ENCODE measurements around the gene ZNF496. TPM values are rescaled to one million over a fixed set of nuclear protein-coding genes. Genes with fewer than 3 reads are reported as not detected.

Gene ZNF496
- total RNA-seq, 6 experiments from 2014 or later, result 3.7 to 5.8 (median 5.3) TPM

- no peak for DNase-seq
These were observed 45.5 kb downstream of the ZNF496 start for GRCh38 chr1:247286134-247286670.

DNA sequence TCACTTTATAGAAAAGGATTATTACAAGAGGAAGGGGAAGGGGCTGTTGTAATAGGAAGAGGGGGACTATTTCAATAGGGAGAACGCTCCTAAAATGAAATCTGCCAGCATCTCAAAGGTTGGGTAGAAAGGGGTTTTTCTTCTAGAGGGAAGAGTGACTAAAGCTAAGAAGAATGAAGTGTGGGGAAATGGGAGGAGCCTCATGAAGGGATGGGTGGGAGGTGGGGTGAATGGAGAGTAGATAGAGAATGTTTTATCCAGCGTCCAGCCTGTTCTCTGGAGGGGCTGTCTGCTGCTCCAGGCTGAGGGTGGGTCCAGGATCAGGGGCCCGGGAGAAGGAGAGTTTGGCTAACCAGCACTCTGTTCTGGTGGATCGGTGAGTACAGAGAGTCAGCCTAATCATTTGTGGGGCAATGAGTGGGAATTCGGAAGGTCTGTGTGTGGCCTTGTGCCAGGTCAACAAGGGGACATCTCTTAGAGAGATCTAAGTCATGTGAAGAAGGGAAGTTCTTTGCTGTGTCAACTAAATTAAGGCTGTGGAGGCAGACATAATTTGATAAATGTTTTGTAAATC, 50.6 kb downstream of the ZNF496 start:
- 46% methylated on average over 4 of the region's 5 CpGs for WGBS (ENCODE audit: insufficient coverage, low coverage, low lambda C conversion rate, missing lambda C conversion rate)
- H3K27ac ChIP-seq, result no peak overlapping the region
- H3K9me3 ChIP-seq, result no peaks in the 10 kb centered on the region
- no peak for ATAC-seq
- TF ChIP-seq, protein P1, sequence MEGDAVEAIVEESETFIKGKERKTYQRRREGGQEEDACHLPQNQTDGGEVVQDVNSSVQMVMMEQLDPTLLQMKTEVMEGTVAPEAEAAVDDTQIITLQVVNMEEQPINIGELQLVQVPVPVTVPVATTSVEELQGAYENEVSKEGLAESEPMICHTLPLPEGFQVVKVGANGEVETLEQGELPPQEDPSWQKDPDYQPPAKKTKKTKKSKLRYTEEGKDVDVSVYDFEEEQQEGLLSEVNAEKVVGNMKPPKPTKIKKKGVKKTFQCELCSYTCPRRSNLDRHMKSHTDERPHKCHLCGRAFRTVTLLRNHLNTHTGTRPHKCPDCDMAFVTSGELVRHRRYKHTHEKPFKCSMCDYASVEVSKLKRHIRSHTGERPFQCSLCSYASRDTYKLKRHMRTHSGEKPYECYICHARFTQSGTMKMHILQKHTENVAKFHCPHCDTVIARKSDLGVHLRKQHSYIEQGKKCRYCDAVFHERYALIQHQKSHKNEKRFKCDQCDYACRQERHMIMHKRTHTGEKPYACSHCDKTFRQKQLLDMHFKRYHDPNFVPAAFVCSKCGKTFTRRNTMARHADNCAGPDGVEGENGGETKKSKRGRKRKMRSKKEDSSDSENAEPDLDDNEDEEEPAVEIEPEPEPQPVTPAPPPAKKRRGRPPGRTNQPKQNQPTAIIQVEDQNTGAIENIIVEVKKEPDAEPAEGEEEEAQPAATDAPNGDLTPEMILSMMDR (IDR thresholded peaks at IDR 0.05), result no peak
- TF ChIP-seq POLR2A (IDR thresholded peaks at IDR 0.05), result no peak
- DNase-seq, result no peak
- intact Hi-C loops (cut with DNase I), result no loop called here
- no peak overlapping the region for H3K4me3 ChIP-seq
- no peaks in the 10 kb centered on the region for H3K4me1 ChIP-seq
- no peaks in the 10 kb centered on the region for H3K36me3 ChIP-seq
- H3K27me3 ChIP-seq, result no peaks in the 10 kb centered on the region

More at GRCh38 chr1:247286134-247286670, 45.5 kb downstream of the ZNF496 start:
- 95% methylated on average over 19 of the region's 23 CpGs for WGBS (ENCODE audit: insufficient coverage, low coverage, low lambda C conversion rate, missing lambda C conversion rate)
- TF ChIP-seq POLR2A (IDR thresholded peaks at IDR 0.05), result no peak
- TF ChIP-seq, protein P1 (IDR thresholded peaks at IDR 0.05), result no peak
- Histone ChIP-seq H3K27me3 (no peaks in the 10 kb centered on the region), H3K36me3 (no peaks in the 10 kb centered on the region), H3K4me1 (no peaks in the 10 kb centered on the region), H3K27ac (no peak overlapping the region), H3K4me3 (no peak overlapping the region), H3K9me3 (no peaks in the 10 kb centered on the region)
- intact Hi-C loops (cut with DNase I), result no loop called here
- ATAC-seq, result no peak

- no peak for DNase-seq
- TF ChIP-seq POLR2A (IDR thresholded peaks at IDR 0.05), result no peak
- TF ChIP-seq, protein P1 (IDR thresholded peaks at IDR 0.05), result no peak
- Histone ChIP-seq H3K27me3 (no peaks in the 10 kb centered on the region), H3K36me3 (no peaks in the 10 kb centered on the region), H3K4me1 (no peaks in the 10 kb centered on the region), H3K9me3 (no peaks in the 10 kb centered on the region), H3K4me3 (no peak overlapping the region), H3K27ac (no peak overlapping the region)
- 62% methylated on average over 2 of the region's 2 CpGs for WGBS (ENCODE audit: insufficient coverage, low coverage, low lambda C conversion rate, missing lambda C conversion rate)
- intact Hi-C loops (cut with DNase I), result no loop called here
- ATAC-seq, result no peak
These were observed 54.5 kb downstream of the ZNF496 start for GRCh38 chr1:247277191-247277590.

DNA sequence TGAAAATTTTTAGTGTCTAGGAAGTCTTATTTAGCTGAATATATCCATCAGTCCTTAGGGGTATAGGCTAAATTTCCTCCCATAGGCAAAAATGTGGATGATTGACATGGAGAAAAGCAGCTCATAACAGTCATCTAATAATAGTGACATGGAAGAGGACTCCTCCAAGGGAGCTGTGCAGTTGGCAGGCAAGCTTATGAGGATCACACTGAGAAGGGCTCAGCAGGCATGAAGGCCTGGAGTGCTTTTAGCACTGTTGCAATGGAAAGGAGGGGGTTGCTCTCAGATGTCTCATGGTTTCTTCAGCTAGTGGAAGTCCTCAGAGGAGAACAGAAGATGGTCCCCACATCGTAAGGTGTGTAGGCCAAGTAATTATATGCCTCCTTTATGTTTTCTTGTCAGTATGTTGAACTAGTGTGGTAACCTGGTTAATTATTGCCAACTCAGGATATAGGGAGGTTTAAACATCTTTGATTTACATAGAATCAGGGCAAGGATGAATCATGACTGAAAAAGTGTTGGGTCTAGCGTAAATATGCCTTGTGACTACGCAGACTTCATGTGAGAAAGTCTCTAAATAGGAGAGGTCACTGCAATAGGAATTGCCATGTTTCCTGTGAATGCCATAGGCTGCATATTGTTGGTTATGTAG, 56.9 kb downstream of the ZNF496 start:
- TF ChIP-seq POLR2A (IDR thresholded peaks at IDR 0.05), result no peak
- TF ChIP-seq, protein P1 (IDR thresholded peaks at IDR 0.05), result no peak
- Histone ChIP-seq H3K27me3 (no peaks in the 10 kb centered on the region), H3K36me3 (no peaks in the 10 kb centered on the region), H3K9me3 (no peaks in the 10 kb centered on the region), H3K27ac (no peak overlapping the region), H3K4me3 (no peak overlapping the region), H3K4me1 (no peaks in the 10 kb centered on the region)
- 82% methylated on average over 3 of the region's 3 CpGs for WGBS (ENCODE audit: insufficient coverage, low coverage, low lambda C conversion rate, missing lambda C conversion rate)
- DNase-seq, result no peak
- no peak for ATAC-seq
- intact Hi-C loops (cut with DNase I), result no loop called here
